K562 (cell line): ENCODE data around the gene NIPAL3. TPM values are rescaled to one million over a fixed set of nuclear protein-coding genes. Genes with fewer than 3 reads are reported as not detected.
A peak's percentile ranks its signal among the peaks of the same experiment; 100 is the strongest.

Source experiments
- CREM ChIP-seq: IDR thresholded peaks from 2 replicates; pipeline ENCODE4 v1.6.1; 2014; ENCODE audit warnings: antibody characterized with exemption, low read depth
- ETS1 ChIP-seq: conservative IDR thresholded peaks from 2 replicates; pipeline ENCODE4 v1.6.1; 2011; ENCODE audit warnings: low read depth, mild to moderate bottlenecking, low read length; ENCODE audit not compliant: control insufficient read depth
- ETV6 ChIP-seq, 3 experiments: fragments of 150-350 bp in 1 of 3; sonication (generic) in 1 of 3; formaldehyde crosslinking in 1 of 3; IDR thresholded peaks; 2 replicates each; pipeline versions ENCODE4 v1.6.1 to v1.8.0; 2014 to 2022; ENCODE audit warnings: borderline replicate concordance in 2 of 3, low read depth in 2 of 3, antibody characterized with exemption in 1 of 3, low read length in 1 of 3, mild to moderate bottlenecking in 1 of 3, missing genetic modification reagents in 1 of 3
- FOXP1 ChIP-seq: sonication (generic); formaldehyde crosslinking; IDR thresholded peaks from 2 replicates; pipeline ENCODE4 v1.8.0; 2022; ENCODE audit warnings: mild to moderate bottlenecking, missing genetic modification reagents
- GABPB2 ChIP-seq: fragments of 250-450 bp; sonication (Bioruptor Pico); conservative IDR thresholded peaks from 2 replicates; pipeline ENCODE4 v1.5.1; 2021; ENCODE audit warnings: mild to moderate bottlenecking
- GATAD2B ChIP-seq: fragments of 450-650 bp; IDR thresholded peaks from 2 replicates; pipeline ENCODE4 v1.6.1; 2017; ENCODE audit warnings: mild to moderate bottlenecking, borderline replicate concordance
- MAFG ChIP-seq: fragments of 450-650 bp; conservative IDR thresholded peaks from 2 replicates; pipeline ENCODE4 v1.6.1; 2016; ENCODE audit warnings: missing genetic modification characterization, missing compliant biosample characterization
- MNT ChIP-seq, 2 experiments: fragments of 450-650 bp; conservative IDR thresholded peaks; 2 replicates each; pipeline ENCODE4 v1.6.1; 2017; ENCODE audit warnings: mild to moderate bottlenecking in 2 of 2, moderate library complexity in 2 of 2
- NCOA2 ChIP-seq, 2 experiments: fragments of 450-650 bp; IDR thresholded peaks; 2 replicates each; pipeline ENCODE4 v1.6.1; 2018; ENCODE audit warnings: mild to moderate bottlenecking in 2 of 2, moderate library complexity in 1 of 2; ENCODE audit not compliant: partially characterized antibody in 2 of 2
- NR2F6 ChIP-seq: fragments of 450-650 bp; formaldehyde crosslinking; IDR thresholded peaks from 2 replicates; pipeline ENCODE4 v1.4.0; 2020; ENCODE audit warnings: mild to moderate bottlenecking
- PBX2 ChIP-seq, 2 experiments: IDR thresholded peaks in 1 of 2; conservative IDR thresholded peaks in 1 of 2; 2 replicates each; pipeline ENCODE4 v1.6.1; 2016; ENCODE audit warnings: low read depth in 2 of 2, mild to moderate bottlenecking in 1 of 2, missing compliant biosample characterization in 1 of 2, missing genetic modification characterization in 1 of 2, moderate library complexity in 1 of 2
- PHF20 ChIP-seq: fragments of 450-650 bp; IDR thresholded peaks from 2 replicates; pipeline ENCODE4 v1.6.1; 2018; ENCODE audit not compliant: partially characterized antibody
- POLR2H ChIP-seq: IDR thresholded peaks from 2 replicates; pipeline ENCODE4 v1.6.1; 2016; ENCODE audit warnings: missing genetic modification characterization, low read depth, mild to moderate bottlenecking, control low read depth, missing compliant biosample characterization, moderate library complexity
- RBM25 ChIP-seq: fragments of 200-400 bp; formaldehyde crosslinking; IDR thresholded peaks from 2 replicates; pipeline ENCODE4 v1.6.1; 2018; ENCODE audit warnings: low read length, low read depth, moderate library complexity; ENCODE audit not compliant: severe bottlenecking
- RCOR1 ChIP-seq, 2 experiments: IDR thresholded peaks; 2 replicates each; pipeline ENCODE4 v1.6.1; 2012; ENCODE audit warnings: low read depth in 2 of 2, low read length in 2 of 2, borderline replicate concordance in 1 of 2, improper control_type of control experiment in 1 of 2
- ZEB2 ChIP-seq: fragments of 450-650 bp; IDR thresholded peaks from 2 replicates; pipeline ENCODE4 v1.6.1; 2016
- ZNF263 ChIP-seq: sonication (generic); formaldehyde crosslinking; IDR thresholded peaks from 2 replicates; pipeline ENCODE4 v1.8.0; 2022; ENCODE audit warnings: mild to moderate bottlenecking, missing genetic modification reagents, borderline replicate concordance
- ZNF583 ChIP-seq: fragments of 250-450 bp; sonication (Bioruptor Pico); IDR thresholded peaks from 2 replicates; pipeline ENCODE4 v1.4.0; 2020
- polyA plus RNA-seq, 8 experiments: library from polyadenylated mRNA; depleted of rRNA in 4 of 8; stranded (reverse) in 5 of 8; unstranded in 3 of 8; fragments of >200 nt; fragmentation: Nextera tagmentation in 2 of 8; fragmentation: Illumina TruSeq in 1 of 8; extraction: Ambion mirVana in 2 of 8; extraction: Trizol in 1 of 8; gene quantifications; 2 replicates each; pipeline versions ENCODE4 v1.2.1 to v1.2.3, GENCODE V29; 2011 to 2014; ENCODE audit warnings: inconsistent platforms in 1 of 8, missing spikeins in 1 of 8
- total RNA-seq, 7 experiments: library from RNA; depleted of rRNA in 6 of 7; stranded (reverse); fragments of >200 nt in 6 of 7; fragmentation: Illumina TruSeq in 2 of 7; extraction: Trizol in 2 of 7; gene quantifications; 2 replicates each; pipeline versions ENCODE4 v1.2.1 to v1.2.3, GENCODE V29; 2011 to 2021; ENCODE audit warnings: low replicate concordance in 1 of 7

Gene NIPAL3
- total and polyA plus RNA-seq, 9 of the 15 experiments (the other 6 are each of a cell fraction or from before 2014, with no cell fraction given): 10.5 to 26.3 (median 16.0) TPM

GRCh38 chr1:24418898-24419628 is 3.5 kb downstream of the NIPAL3 start (continued):
- no peak for TF ChIP-seq PHF20
- TF ChIP-seq ZNF263: no peak
- peak; percentile 87 for TF ChIP-seq CREM
- no peak for TF ChIP-seq ETS1
- TF ChIP-seq NR2F6: no peak
- no peak for TF ChIP-seq ZNF583 (CRISPR knock-in tag)
- peak in 1 of 2 experiments; percentile 84; a peak in 2 of 4 replicates for TF ChIP-seq RCOR1 (IDR thresholded peaks at IDR 0.05; ENCODE audit: borderline replicate concordance in 1 of 2, low read depth in 2 of 2, low read length in 2 of 2)
- no peak for TF ChIP-seq RBM25
- TF ChIP-seq MAFG (tag): no peak
- TF ChIP-seq GABPB2 (CRISPR knock-in tag): no peak
- 0 out of 2 replicates have a peak, but pooled peaks have one; percentile 53 for TF ChIP-seq GATAD2B
- TF ChIP-seq FOXP1 (CRISPR knock-in tag): peak; percentile 76; the same call in 1 of the 2 replicates
- TF ChIP-seq ETV6 (IDR thresholded peaks at IDR 0.05; ENCODE audit: borderline replicate concordance in 1 of 2, low read depth in 2 of 2, low read length in 1 of 2): no peak; a peak in 1 of 4 replicates
- no peak for TF ChIP-seq ETV6 (CRISPR knock-in tag; IDR thresholded peaks at IDR 0.05; ENCODE audit: borderline replicate concordance)
- peak; percentile 70 for TF ChIP-seq PBX2 (CRISPR knock-in tag; IDR thresholded peaks at IDR 0.05; ENCODE audit: low read depth)
- TF ChIP-seq PBX2 (tag; conservative IDR thresholded peaks at IDR 0.05; ENCODE audit: low read depth): peak; percentile 97
- TF ChIP-seq MNT (conservative IDR thresholded peaks at IDR 0.05): 0 out of 4 replicates have a peak, but pooled peaks of 1 of the 2 experiments have one; percentile 35
- no peak for TF ChIP-seq NCOA2 (IDR thresholded peaks at IDR 0.05; ENCODE audit: partially characterized antibody in 2 of 2)
- TF ChIP-seq POLR2H (tag): no peak
- no peak for TF ChIP-seq ZEB2
